Measurements from ENCODE around the gene GOLGA6L10.
"Not testable (repeated sequence)": the region's sequence is repeated elsewhere in the genome, so short reads cannot be mapped to it uniquely, and the experiment has no call there.

The GOLGA6L10 gene, protein sequence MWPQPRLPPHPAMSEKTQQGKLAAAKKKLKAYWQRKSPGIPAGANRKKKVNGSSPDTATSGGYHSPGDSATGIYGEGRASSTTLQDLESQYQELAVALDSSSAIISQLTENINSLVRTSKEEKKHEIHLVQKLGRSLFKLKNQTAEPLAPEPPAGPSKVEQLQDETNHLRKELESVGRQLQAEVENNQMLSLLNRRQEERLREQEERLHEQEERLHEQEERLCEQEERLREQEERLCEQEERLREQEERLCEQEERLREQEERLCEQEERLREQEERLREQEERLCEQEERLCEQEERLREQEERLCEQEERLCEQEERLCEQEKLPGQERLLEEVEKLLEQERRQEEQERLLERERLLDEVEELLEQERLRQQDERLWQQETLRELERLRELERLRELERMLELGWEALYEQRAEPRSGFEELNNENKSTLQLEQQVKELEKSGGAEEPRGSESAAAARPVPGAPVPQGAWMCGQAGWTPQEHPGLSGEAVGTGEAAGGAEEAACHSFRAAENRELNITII

GRCh38 chr15:82349375-82349774 lies at the start of gene GOLGA6L10:
Gene GOLGA6L10, minus strand, starts transcription at chr15:82349475. Its CDS starts 100 bp downstream, at chr15:82349375.
- not testable (repeated sequence) for DNase-seq (ENCODE audit: low spot score)

DNA sequence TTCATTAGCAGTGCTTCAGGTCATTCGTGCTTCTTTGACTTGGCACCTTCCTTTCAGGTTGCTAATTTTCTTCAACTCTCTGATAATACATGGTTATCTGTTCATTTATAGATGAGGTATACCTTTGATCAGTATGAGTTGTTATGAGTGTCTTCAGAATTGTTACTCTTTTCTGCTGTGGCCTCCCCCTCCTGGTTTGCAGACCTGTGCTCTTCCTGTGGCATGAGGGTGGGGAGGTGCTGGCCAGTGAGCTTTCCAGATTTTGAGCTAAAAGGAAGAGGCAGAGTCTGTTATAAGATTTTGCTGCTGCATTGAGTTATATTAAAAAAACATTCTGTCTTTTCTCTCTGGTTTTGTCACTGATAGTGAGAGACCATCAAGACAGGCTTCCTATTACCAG lies 49.5 kb upstream of the GOLGA6L10 start:
- DNase-seq (ENCODE audit: low spot score) = no peak

DNA sequence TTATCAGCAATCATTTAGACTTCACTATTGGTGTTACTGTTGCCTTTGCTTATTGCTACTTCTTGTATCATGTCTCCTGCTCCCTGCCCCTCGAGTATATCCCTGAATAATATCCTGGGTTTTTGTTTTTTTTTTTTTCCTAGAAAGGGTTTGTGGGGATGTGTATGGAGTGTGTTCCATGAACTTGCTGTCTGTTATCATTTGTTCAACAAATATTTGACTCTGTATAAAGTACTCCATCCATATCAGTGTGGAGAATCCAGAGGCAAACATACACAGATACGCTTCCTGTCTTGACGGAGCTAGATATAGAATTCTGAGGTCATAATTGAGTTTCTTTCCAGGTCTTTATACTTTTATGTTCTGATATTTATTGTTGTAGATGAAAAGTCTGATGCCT lies 48.5 kb upstream of the GOLGA6L10 start:
- DNase-seq (ENCODE audit: low spot score) = no peak

DNA sequence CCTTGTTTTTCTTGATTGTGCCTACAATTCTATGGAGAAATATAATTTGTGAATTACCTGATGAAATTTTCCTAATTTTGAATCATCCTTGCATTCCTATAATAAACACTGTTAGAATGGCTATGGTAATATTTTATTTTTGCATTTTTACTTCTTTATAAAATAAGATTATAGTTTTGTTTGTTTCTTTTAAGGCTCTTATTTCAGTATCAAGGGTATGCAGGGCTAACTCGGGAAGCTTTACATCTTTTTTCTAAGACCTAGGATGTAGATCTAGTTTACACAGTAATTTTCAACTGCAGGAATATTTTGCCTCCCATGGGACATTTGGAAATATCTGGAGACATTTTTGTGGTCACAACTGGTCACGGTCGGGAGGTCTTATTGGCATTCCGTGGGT lies 46.5 kb upstream of the GOLGA6L10 start:
- not testable (repeated sequence) for DNase-seq (ENCODE audit: low spot score)

- peak; percentile 16 for DNase-seq (ENCODE audit: low spot score)
Measured at GRCh38 chr15:82393671-82394070, 44.4 kb upstream of the GOLGA6L10 start.

GRCh38 chr15:82392077-82392476 lies 42.8 kb upstream of the GOLGA6L10 start:
- DNase-seq (ENCODE audit: low spot score) = not testable (repeated sequence)

DNA sequence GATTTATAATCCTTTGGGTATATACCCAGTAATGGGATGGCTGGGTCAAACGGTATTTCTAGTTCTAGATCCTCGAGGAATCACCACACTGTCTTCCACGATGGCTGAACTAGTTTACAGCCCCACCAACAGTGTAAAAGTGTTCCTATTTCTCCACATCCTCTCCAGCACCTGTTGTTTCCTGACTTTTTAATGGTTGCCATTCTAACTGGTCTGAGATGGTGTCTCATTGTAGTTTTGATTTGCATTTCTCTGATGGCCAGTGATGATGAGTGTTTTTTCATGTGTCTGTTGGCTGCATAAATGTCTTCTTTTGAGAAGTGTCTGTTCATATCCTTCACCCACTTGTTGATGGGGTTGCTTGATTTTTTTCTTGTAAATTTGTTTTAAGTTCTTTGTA lies 40.9 kb upstream of the GOLGA6L10 start:
- DNase-seq (ENCODE audit: low spot score) = not testable (repeated sequence)

- DNase-seq (ENCODE audit: low spot score) = not testable (repeated sequence)
Measured at GRCh38 chr15:82387209-82387608, 37.9 kb upstream of the GOLGA6L10 start.

DNA sequence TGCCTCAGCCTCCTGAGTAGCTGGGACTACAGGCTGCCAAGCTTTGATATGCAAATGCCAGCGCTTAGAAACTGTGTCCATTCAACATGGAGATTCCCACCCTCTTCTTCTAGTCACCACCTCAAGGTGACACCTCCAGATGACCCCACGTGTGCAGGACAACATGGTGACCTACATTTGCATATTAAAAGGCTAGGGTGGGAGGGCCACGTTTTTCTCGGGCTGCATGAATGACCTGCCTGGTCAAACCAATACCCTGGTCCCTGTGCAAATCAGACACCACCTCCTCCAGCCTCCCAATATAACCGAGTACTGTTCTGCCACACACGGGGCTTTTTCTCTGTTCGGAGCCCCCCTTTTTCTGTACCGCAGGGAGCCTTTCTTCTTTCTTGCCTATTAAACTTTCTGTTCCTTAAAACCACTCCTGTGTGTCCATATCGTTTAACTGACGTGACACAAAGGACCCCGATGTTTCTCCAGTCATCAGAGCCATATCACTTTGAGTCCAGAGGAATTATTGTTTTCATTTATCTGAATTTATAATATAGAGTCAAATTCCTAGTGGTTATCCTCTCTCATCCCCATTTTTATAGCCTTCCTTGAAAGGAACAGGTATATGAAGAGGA lies 32.2 kb upstream of the GOLGA6L10 start:
- DNase-seq (ENCODE audit: low spot score) = not testable (repeated sequence)

DNA sequence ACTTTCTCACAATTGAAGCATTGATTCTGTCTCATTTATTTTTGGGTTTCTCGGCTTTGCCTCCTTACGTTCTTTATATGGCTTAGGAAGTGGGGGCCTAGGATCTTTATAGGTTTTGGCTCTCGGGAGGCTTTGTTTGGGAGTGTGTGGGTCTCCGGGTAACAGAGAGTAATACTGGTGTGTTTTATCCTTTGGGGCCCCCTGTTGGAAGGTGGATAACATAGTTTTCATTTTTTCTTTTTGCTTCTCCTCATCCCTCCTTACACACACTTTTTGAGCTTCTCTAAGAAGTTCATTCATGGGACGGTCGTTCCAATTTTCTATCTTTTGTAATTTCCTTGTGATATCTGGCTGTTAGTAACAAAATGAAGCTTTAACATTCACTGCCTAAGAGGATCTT lies 30.3 kb upstream of the GOLGA6L10 start:
- not testable (repeated sequence) for DNase-seq (ENCODE audit: low spot score)

- DNase-seq (ENCODE audit: low spot score) = not testable (repeated sequence)
Measured at GRCh38 chr15:82373661-82374060, 24.4 kb upstream of the GOLGA6L10 start.

DNA sequence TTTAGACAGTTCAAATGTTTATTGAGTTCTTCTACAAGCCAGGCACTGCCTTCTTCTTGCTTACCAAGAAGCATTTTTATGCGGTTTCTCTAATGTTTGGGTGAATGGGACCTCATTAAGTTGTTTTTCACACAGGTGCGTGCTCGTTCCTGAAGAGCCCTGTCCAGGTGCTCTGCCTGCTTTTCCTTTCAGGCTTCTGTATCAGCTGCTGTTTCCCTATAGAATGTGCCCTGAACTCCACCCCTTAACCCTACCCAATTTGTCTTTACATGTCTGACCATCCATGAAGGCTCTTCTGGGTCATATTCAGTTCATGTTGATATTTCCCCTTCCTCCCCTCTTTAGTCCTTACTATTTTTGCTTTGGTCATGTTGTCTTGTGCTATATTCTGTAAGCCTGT lies 22.4 kb upstream of the GOLGA6L10 start:
- no peak for DNase-seq (ENCODE audit: low spot score)

DNA sequence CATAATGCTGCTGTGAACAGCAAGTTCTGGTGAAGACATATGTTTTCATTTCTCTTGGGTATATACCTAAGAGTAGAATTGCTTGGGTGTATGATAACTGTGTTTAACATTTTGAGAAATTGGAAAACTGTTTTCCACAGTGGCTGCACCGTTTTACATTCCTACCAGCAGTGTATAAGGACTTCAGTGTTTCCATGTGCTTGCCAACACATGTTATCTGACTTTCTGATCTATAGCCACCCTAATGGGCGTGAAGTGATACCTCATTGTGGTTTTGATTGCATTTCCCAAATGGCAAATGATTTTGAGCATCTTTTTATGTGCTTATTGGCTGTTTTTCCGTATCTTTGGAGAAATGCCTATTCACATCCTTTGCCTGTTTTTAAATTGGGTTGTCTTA lies 18.5 kb upstream of the GOLGA6L10 start:
- not testable (repeated sequence) for DNase-seq (ENCODE audit: low spot score)

DNA sequence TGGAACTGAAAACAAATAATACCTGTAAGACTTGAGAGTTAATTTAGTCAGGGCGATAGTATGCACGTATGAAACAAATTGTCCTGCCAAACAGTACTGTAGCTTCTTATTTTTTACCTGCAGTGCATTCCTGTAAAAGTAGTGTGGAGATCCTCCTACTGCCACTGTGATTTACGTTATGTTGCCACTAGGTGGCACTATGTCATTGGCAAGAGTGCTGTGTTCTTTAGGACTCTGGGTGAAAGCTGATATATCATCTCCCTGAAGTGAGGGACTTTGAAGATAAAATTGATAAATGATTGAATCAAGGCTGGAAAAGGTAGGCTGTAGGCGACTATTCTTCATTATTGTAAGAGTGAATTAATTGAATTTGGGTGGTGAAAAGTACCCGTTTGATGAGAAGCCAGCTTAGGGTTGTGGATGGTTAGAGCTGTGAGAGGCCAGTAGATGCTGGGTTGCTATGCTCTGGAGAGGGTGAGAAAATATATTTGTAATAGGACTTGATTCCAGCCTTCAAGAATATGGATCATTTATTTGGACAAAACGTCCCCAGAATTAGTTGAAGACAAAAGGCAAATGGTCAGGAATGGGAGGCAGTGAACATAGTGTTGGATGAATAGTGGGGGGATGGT lies 16.5 kb upstream of the GOLGA6L10 start:
- not testable (repeated sequence) for DNase-seq (ENCODE audit: low spot score)

GRCh38 chr15:82364548-82364947 lies 15.3 kb upstream of the GOLGA6L10 start:
- DNase-seq (ENCODE audit: low spot score) = not testable (repeated sequence)

DNA sequence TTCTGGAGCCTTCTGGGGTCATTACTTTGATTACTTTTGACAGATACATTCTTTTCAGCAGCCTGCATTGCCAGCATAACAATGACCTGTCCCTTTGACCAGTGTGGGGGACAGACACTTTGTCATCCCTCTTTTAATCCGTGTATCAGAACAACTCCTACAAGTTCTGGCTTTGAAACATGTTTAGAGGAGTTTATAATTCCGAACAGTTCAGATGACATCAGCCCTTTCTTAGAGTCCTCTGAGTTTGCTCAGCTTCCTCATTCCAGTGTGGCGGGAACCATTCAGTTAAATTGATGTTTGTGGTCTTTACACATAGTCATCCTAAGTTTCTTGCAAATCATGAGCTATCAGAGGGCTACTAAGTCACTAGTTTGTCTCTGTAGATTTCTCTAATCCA lies 13.5 kb upstream of the GOLGA6L10 start:
- not testable (repeated sequence) for DNase-seq (ENCODE audit: low spot score)

GRCh38 chr15:82360618-82361017 lies 11.3 kb upstream of the GOLGA6L10 start:
- not testable (repeated sequence) for DNase-seq (ENCODE audit: low spot score)

- DNase-seq (ENCODE audit: low spot score) = not testable (repeated sequence)
Measured at GRCh38 chr15:82355055-82355454, 5.8 kb upstream of the GOLGA6L10 start.

DNA sequence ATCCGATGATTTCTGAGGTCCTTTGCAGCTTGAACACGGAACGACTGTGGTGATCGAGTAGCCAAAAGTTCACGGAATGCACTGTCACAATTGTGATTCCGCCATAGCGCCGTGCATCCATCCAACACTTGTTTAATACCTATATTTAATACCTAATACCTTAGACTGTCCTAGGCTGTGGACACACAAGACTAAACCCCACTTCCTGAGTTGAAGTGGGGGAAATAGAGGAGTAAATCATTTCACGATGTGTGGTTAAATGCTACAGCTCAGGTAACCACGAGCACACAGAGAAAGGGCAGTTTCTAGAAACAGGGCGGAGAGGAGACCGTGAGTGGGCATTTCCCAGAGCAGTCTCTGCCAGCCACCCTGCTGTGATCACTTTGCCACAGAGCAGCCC lies 5.3 kb upstream of the GOLGA6L10 start:
- DNase-seq (ENCODE audit: low spot score) = not testable (repeated sequence)

GRCh38 chr15:82347645-82348044 lies 1.6 kb downstream of the GOLGA6L10 start:
- DNase-seq (ENCODE audit: low spot score) = not testable (repeated sequence)

DNA sequence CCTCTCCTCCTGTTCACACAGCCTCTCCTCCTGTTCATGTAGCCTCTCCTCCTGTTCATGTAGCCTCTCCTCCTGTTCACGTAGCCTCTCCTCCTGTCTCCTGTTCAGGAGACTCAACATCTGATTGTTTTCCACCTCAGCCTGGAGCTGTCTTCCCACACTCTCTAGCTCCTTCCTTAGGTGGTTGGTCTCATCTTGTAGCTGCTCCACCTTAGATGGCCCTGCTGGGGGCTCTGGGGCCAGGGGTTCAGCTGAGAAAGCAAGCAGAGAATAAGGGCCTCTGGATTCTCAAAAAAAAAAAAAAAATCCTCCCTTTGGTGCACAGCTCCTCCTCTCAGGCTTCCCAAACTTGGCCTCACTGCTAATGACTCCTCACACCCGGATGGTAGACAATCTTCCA lies 4.1 kb downstream of the GOLGA6L10 start:
- DNase-seq (ENCODE audit: low spot score) = not testable (repeated sequence)

GRCh38 chr15:82344421-82344820 lies 4.9 kb downstream of the GOLGA6L10 start:
- not testable (repeated sequence) for DNase-seq (ENCODE audit: low spot score)

DNA sequence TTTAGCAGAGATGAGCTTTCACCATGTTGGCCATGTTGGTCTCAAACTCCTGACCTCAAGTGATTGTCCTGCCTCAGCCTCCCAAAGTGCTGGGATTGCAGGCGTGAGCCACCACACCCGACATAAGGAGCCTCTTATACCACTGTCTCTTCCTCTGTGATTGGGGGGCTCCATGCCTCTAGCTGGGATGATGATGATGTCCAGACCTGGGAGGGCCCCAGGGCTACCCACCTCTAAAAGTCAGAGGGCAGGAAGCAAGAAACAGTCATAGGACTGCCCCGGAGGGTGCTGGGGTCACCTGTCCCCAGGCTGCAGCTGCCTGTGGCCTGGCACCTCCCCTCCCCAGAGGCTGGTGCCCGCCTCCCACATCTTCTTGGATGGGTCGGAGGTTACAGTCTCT lies 5.4 kb downstream of the GOLGA6L10 start:
- not testable (repeated sequence) for DNase-seq (ENCODE audit: low spot score)

Data from hepatic stellate cell (primary cell).